Kidney (tissue), 14 donors: ENCODE results near the gene PYCR2. TPM values are rescaled to one million over a fixed set of nuclear protein-coding genes. Genes with fewer than 3 reads are reported as not detected.

Source experiments
- DNase-seq, 5 donors: peaks; one replicate each; pipeline ENCODE4 v3.0.0-alpha.2; 2013 to 2020
- FAIRE-seq: peaks from 2 replicates; lab custom pipeline; 2012; peaks lifted over from hg19 to GRCh38; lab: Jason Lieb, UNC
- H3K27ac ChIP-seq, 2 donors: one replicate each; pipeline ENCODE4 v1.7.0; 2013; ENCODE audit warnings: low read depth in 2 of 2, low read length in 2 of 2, inconsistent platforms in 1 of 2
- H3K27me3 ChIP-seq: one replicate; pipeline ENCODE4 v1.7.1; 2013; ENCODE audit warnings: low read length, inconsistent platforms; ENCODE audit not compliant: control insufficient read depth, insufficient read depth
- H3K36me3 ChIP-seq, 3 donors: one replicate each; pipeline versions ENCODE4 v1.7.0 to v1.7.1; 2013; ENCODE audit warnings: low read length in 3 of 3, control low read depth in 1 of 3, inconsistent platforms in 1 of 3; ENCODE audit not compliant: insufficient read depth in 3 of 3, control insufficient read depth in 2 of 3
- H3K4me1 ChIP-seq, 3 donors: one replicate each; pipeline versions ENCODE4 v1.7.0 to v1.7.1; 2013; ENCODE audit warnings: low read length in 3 of 3, inconsistent platforms in 1 of 3, low read depth in 1 of 3; ENCODE audit not compliant: control insufficient read depth in 2 of 3, insufficient read depth in 2 of 3
- H3K4me3 ChIP-seq, 3 donors: one replicate each; pipeline versions ENCODE4 v1.7.0 to v1.8.1; 2013; ENCODE audit warnings: low read length in 3 of 3, control low read depth in 1 of 3, inconsistent platforms in 1 of 3
- H3K9ac ChIP-seq, 3 donors: one replicate each; pipeline versions ENCODE4 v1.7.0 to v1.7.1; 2013; ENCODE audit warnings: low read length in 3 of 3, control low read depth in 1 of 3, inconsistent platforms in 1 of 3
- H3K9me3 ChIP-seq, 3 donors: one replicate each; pipeline versions ENCODE4 v1.7.0 to v1.7.1; 2013; ENCODE audit warnings: low read length in 3 of 3, control low read depth in 1 of 3, inconsistent platforms in 1 of 3; ENCODE audit not compliant: control insufficient read depth in 2 of 3, insufficient read depth in 1 of 3
- intact Hi-C: fragments of 100-400 bp; cut with DNase I; formaldehyde crosslinking; loops from one replicate; pipeline ENCODE4 v1.11.1; 2022
- polyA plus RNA-seq: library from polyadenylated mRNA; stranded (reverse); fragments of 350-450 nt; fragmentation: Illumina TruSeq; extraction: RNeasy Lipid Tissue Mini Kit (QIAGEN cat#74804); gene quantifications from one replicate; pipeline ENCODE4 v1.2.3, GENCODE V29; 2014; ENCODE audit warnings: low read depth, low replicate concordance; ENCODE audit not compliant: insufficient read depth
- total RNA-seq: library from RNA; stranded (reverse); fragmentation: NEBNext Ultra II Directional; extraction: Animal tissue kit (Norgen Biotek cat#: 25700); gene quantifications from one replicate; pipeline ENCODE4 v1.2.1, GENCODE V29; 2021
- TF ChIP-seq, protein P1 (sequence below): IDR thresholded peaks from 3 replicates; pipeline ENCODE4 v1.5.1; 2012; ENCODE audit warnings: mild to moderate bottlenecking, moderate library complexity, borderline replicate concordance; ENCODE audit not compliant: insufficient read depth; ENCODE audit errors: extremely low read depth
- donor health status: control.
- donor health status: control.
- donor health status: control.
- donor health status: control.
- donor health status: control.
- donor health status: DM: yes; HTN: yes; CAD: no.
- donor health status: Normal renal cell carcinoma (clear cell type).

The PYCR2 gene
- total and polyA plus RNA-seq, 2 donors from 2014 or later = 72.4 to 79.3 TPM

DNA sequence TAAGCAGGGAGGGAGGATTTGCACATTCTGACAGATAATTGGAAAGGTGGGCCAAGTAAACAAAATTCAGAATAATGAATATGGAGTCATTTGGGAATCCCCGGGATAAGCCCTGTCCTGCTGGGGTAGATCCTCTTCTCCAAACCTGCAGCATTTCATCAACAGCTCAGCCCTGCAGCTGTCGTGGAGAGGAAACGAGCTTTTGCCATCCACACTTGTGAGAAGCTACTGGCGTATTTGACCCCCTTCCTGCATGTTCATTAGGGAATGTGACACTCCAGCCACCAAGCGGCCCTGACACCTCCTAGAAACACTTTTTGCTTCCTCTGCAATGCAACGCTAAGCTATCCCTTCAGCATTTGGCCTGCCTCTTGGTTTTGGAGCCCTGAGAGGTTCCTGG, 25.0 kb upstream of the PYCR2 start:
- Histone ChIP-seq H3K4me3 (no peak overlapping the region), H3K27ac (no peak overlapping the region), H3K9ac (no peak overlapping the region), H3K36me3 (no peaks in the 10 kb centered on the region), H3K4me1 (no peaks in the 10 kb centered on the region), H3K27me3 (no peaks in the 10 kb centered on the region), H3K9me3 (no peaks in the 10 kb centered on the region)
- TF ChIP-seq, protein P1, sequence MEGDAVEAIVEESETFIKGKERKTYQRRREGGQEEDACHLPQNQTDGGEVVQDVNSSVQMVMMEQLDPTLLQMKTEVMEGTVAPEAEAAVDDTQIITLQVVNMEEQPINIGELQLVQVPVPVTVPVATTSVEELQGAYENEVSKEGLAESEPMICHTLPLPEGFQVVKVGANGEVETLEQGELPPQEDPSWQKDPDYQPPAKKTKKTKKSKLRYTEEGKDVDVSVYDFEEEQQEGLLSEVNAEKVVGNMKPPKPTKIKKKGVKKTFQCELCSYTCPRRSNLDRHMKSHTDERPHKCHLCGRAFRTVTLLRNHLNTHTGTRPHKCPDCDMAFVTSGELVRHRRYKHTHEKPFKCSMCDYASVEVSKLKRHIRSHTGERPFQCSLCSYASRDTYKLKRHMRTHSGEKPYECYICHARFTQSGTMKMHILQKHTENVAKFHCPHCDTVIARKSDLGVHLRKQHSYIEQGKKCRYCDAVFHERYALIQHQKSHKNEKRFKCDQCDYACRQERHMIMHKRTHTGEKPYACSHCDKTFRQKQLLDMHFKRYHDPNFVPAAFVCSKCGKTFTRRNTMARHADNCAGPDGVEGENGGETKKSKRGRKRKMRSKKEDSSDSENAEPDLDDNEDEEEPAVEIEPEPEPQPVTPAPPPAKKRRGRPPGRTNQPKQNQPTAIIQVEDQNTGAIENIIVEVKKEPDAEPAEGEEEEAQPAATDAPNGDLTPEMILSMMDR = no peak
- DNase-seq (peak in 1 of 5 donors; percentile 22), FAIRE-seq (no peak)
- intact Hi-C loops = no loop called here

DNA sequence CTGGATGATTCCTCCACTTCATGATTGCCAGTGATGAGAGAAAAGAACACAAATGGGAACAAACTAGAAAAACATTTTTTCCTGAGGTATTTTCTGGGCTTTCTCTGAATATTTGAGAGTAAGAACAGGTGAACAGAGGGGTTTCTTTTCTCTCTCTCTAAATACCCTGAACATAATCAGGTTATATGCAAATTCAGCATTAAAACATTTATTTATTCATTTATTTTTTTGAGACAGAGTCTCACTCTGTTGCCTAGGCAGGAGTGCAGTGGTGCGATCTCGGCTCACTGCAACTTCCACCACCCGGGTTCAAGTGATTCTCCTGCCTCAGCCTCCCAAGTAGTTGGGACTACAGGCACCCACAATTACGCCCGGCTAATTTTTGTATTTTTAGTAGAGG, 22.8 kb upstream of the PYCR2 start:
- FAIRE-seq = no peak
- Histone ChIP-seq H3K4me1 (peaks cover 0 to 2% (median 0%) of the 10 kb centered on the region in 3 donors), H3K27ac (no peak overlapping the region), H3K9ac (no peak overlapping the region), H3K27me3 (no peaks in the 10 kb centered on the region), H3K9me3 (no peaks in the 10 kb centered on the region), H3K36me3 (no peaks in the 10 kb centered on the region), H3K4me3 (no peak overlapping the region)
- intact Hi-C loops = no loop called here
- no peak for DNase-seq
- TF ChIP-seq, protein P1 = no peak

DNA sequence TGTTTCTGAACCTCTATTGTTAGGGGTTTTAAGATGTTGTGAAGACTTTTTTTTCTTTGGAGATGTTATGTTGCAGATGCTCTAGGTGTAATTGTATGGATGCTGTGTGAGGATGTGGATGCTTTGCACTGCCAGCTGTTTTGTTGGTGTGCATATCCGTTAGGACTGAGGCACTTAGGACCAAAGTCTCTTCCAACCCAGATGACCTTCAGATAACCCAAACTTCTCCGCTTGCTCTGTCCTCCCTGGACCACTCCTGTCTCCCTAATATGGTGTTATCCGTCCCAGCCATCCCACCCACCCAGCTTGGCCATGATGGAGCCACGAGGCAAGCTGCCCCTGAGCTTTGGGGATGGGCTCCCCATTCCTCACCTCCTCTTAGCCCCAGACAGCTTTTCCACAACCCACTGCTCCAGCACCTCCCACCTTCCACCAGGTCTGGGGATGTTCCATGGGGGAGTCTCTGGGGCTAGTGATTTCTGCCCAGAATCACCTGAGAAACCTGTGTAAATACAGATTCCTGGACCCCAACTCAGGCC, 22.1 kb upstream of the PYCR2 start:
- Histone ChIP-seq H3K4me3 (no peak overlapping the region), H3K27me3 (no peaks in the 10 kb centered on the region)
- intact Hi-C loops = no loop called here

More for the DNA sequence above, 22.1 kb upstream of the PYCR2 start:
- Histone ChIP-seq H3K4me1 (peaks cover 0 to 5% (median 0%) of the 10 kb centered on the region in 3 donors), H3K36me3 (no peaks in the 10 kb centered on the region), H3K9me3 (no peaks in the 10 kb centered on the region), H3K9ac (no peak overlapping the region), H3K27ac (no peak overlapping the region)
- peak in 1 of 5 donors; percentile 37 for DNase-seq
- TF ChIP-seq, protein P1 = no peak
- no peak for FAIRE-seq
